ENCODE data around the gene FAM222B. TPM values are rescaled to one million over a fixed set of nuclear protein-coding genes. Genes with fewer than 3 reads are reported as not detected.
A peak's percentile ranks its signal among the peaks of the same experiment; 100 is the strongest.

Gene FAM222B
- total and polyA plus RNA-seq, 9 of the 15 experiments (the other 6 are each of a cell fraction or from before 2014, with no cell fraction given) = 4.0 to 34.6 (median 7.5) TPM

DNA sequence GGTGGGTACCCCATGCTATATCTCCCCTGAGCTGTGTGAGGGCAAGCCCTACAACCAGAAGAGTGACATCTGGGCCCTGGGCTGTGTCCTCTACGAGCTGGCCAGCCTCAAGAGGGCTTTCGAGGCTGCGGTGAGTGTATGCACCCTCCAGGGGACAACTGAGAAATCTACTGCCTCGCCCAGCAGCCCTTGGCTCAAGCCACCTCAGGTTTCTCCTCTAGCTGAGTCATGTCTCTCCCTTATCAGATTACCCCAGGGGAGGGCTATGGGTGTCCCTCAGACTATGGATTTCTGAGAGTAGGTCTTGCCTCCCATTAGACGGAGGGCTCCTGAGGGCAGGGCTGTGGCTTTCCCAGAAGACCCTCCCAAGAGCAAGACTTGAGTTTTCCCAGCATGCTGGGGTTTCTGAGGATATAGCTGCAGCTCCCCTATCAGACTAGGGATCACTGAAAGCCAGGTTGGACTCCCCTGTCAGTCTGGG lies 107.3 kb downstream of the FAM222B start (continued):
- TF ChIP-seq TCF7 (IDR thresholded peaks at IDR 0.05; ENCODE audit: borderline replicate concordance) (no peak), ZBTB7A (IDR thresholded peaks at IDR 0.05; ENCODE audit: borderline replicate concordance, control insufficient read depth, low read depth, low read length) (peak; percentile 51; the same call in 1 of the 2 replicates), CHD2 (IDR thresholded peaks at IDR 0.05; ENCODE audit: low read depth, low read length) (no peak), WHSC1 (IDR thresholded peaks at IDR 0.05; ENCODE audit: low read length) (no peak), ZC3H4 (CRISPR knock-in tag; IDR thresholded peaks at IDR 0.05; ENCODE audit: borderline replicate concordance) (no peak), ZNF311 (CRISPR knock-in tag; IDR thresholded peaks at IDR 0.05) (no peak), ZKSCAN3 (CRISPR knock-in tag; IDR thresholded peaks at IDR 0.05) (no peak), FOXP1 (CRISPR knock-in tag; IDR thresholded peaks at IDR 0.05) (no peak), ZNF324 (CRISPR knock-in tag; IDR thresholded peaks at IDR 0.05) (no peak), ZC3H11A (IDR thresholded peaks at IDR 0.05; ENCODE audit: low read depth, low read length) (no peak), HDAC2 (IDR thresholded peaks at IDR 0.05) (peak; percentile 17; the same call in 1 of the 2 replicates), E2F3 (CRISPR knock-in tag; IDR thresholded peaks at IDR 0.05) (no peak), XRCC5 (IDR thresholded peaks at IDR 0.05; ENCODE audit: low read depth, low read length) (no peak; the same call in 1 of the 2 replicates), ZNF217 (CRISPR knock-in tag; IDR thresholded peaks at IDR 0.05) (no peak), PHF20 (IDR thresholded peaks at IDR 0.05; ENCODE audit: partially characterized antibody) (no peak), PHB2 (IDR thresholded peaks at IDR 0.05; ENCODE audit: low read depth) (no peak)
- TF ChIP-seq, protein P1, sequence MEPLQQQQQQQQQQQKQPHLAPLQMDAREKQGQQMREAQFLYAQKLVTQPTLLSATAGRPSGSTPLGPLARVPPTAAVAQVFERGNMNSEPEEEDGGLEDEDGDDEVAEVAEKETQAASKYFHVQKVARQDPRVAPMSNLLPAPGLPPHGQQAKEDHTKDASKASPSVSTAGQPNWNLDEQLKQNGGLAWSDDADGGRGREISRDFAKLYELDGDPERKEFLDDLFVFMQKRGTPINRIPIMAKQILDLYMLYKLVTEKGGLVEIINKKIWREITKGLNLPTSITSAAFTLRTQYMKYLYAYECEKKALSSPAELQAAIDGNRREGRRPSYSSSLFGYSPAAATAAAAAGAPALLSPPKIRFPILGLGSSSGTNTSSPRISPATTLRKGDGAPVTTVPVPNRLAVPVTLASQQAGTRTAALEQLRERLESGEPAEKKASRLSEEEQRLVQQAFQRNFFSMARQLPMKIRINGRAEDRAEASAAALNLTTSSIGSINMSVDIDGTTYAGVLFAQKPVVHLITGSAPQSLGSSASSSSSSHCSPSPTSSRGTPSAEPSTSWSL (CRISPR knock-in tag; IDR thresholded peaks at IDR 0.05; ENCODE audit: borderline replicate concordance) = 0 out of 2 replicates have a peak, but pooled peaks have one; percentile 89
- TF ChIP-seq, protein P2, sequence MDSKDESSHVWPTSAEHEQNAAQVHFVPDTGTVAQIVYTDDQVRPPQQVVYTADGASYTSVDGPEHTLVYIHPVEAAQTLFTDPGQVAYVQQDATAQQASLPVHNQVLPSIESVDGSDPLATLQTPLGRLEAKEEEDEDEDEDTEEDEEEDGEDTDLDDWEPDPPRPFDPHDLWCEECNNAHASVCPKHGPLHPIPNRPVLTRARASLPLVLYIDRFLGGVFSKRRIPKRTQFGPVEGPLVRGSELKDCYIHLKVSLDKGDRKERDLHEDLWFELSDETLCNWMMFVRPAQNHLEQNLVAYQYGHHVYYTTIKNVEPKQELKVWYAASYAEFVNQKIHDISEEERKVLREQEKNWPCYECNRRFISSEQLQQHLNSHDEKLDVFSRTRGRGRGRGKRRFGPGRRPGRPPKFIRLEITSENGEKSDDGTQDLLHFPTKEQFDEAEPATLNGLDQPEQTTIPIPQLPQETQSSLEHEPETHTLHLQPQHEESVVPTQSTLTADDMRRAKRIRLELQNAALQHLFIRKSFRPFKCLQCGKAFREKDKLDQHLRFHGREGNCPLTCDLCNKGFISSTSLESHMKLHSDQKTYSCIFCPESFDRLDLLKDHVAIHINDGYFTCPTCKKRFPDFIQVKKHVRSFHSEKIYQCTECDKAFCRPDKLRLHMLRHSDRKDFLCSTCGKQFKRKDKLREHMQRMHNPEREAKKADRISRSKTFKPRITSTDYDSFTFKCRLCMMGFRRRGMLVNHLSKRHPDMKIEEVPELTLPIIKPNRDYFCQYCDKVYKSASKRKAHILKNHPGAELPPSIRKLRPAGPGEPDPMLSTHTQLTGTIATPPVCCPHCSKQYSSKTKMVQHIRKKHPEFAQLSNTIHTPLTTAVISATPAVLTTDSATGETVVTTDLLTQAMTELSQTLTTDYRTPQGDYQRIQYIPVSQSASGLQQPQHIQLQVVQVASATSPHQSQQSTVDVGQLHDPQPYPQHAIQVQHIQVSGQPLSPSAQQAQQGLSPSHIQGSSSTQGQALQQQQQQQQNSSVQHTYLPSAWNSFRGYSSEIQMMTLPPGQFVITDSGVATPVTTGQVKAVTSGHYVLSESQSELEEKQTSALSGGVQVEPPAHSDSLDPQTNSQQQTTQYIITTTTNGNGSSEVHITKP (IDR thresholded peaks at IDR 0.05; ENCODE audit: partially characterized antibody) = peak; percentile 54
- TF ChIP-seq, protein P3, sequence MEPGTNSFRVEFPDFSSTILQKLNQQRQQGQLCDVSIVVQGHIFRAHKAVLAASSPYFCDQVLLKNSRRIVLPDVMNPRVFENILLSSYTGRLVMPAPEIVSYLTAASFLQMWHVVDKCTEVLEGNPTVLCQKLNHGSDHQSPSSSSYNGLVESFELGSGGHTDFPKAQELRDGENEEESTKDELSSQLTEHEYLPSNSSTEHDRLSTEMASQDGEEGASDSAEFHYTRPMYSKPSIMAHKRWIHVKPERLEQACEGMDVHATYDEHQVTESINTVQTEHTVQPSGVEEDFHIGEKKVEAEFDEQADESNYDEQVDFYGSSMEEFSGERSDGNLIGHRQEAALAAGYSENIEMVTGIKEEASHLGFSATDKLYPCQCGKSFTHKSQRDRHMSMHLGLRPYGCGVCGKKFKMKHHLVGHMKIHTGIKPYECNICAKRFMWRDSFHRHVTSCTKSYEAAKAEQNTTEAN (CRISPR knock-in tag; IDR thresholded peaks at IDR 0.05) = no peak
- TF ChIP-seq, protein P4, sequence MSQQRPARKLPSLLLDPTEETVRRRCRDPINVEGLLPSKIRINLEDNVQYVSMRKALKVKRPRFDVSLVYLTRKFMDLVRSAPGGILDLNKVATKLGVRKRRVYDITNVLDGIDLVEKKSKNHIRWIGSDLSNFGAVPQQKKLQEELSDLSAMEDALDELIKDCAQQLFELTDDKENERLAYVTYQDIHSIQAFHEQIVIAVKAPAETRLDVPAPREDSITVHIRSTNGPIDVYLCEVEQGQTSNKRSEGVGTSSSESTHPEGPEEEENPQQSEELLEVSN (IDR thresholded peaks at IDR 0.05; ENCODE audit: borderline replicate concordance in 1 of 2, extremely low read depth in 1 of 2, insufficient read depth in 1 of 2, insufficient read length in 1 of 2, low read depth in 1 of 2, low read length in 1 of 2, poor library complexity in 1 of 2, severe bottlenecking in 1 of 2) = no peak
- TF ChIP-seq, protein P5, sequence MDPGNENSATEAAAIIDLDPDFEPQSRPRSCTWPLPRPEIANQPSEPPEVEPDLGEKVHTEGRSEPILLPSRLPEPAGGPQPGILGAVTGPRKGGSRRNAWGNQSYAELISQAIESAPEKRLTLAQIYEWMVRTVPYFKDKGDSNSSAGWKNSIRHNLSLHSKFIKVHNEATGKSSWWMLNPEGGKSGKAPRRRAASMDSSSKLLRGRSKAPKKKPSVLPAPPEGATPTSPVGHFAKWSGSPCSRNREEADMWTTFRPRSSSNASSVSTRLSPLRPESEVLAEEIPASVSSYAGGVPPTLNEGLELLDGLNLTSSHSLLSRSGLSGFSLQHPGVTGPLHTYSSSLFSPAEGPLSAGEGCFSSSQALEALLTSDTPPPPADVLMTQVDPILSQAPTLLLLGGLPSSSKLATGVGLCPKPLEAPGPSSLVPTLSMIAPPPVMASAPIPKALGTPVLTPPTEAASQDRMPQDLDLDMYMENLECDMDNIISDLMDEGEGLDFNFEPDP (CRISPR knock-in tag; IDR thresholded peaks at IDR 0.05) = no peak

Data from K562 (cell line).